Gastrocnemius medialis (tissue), 4 donors: ENCODE measurements around the gene RERE. TPM values are rescaled to one million over a fixed set of nuclear protein-coding genes. Genes with fewer than 3 reads are reported as not detected.
A peak's percentile ranks its signal among the peaks of the same experiment; 100 is the strongest.

Experiments
- ATAC-seq, 2 donors: fragments of 150-250 bp; one replicate each; pipeline ENCODE4 v1.9.1; 2016
- DNase-seq, 2 donors: peaks; one replicate each; pipeline ENCODE4 v3.0.0-alpha.2; 2019
- H3K27ac ChIP-seq, 4 donors: fragments of 200-600 bp; sonication (generic); 1 replicate in 1 of 4; 2 replicates in 3 of 4; pipeline ENCODE4 v1.5.1; 2016 to 2018; ENCODE audit warnings: mild to moderate bottlenecking in 2 of 4, moderate library complexity in 1 of 4
- H3K27me3 ChIP-seq, 3 donors: fragments of 200-600 bp; sonication (generic) in 2 of 3; 1 replicate in 1 of 3; 2 replicates in 2 of 3; pipeline versions ENCODE4 v1.5.1 to v1.6.0; 2016 to 2019; ENCODE audit warnings: mild to moderate bottlenecking in 1 of 3, moderate library complexity in 1 of 3
- H3K36me3 ChIP-seq, 2 donors: fragments of 200-600 bp; sonication (generic) in 1 of 2; one replicate each; pipeline ENCODE4 v1.5.1; 2017 to 2018
- H3K4me1 ChIP-seq, 2 donors: fragments of 200-600 bp; sonication (generic) in 1 of 2; one replicate each; pipeline ENCODE4 v1.5.1; 2016 to 2017; ENCODE audit warnings: mild to moderate bottlenecking in 2 of 2
- H3K4me3 ChIP-seq, 4 donors: fragments of 200-600 bp; sonication (generic) in 3 of 4; 1 replicate in 1 of 4; 2 replicates in 3 of 4; pipeline ENCODE4 v1.5.1; 2016 to 2019; ENCODE audit warnings: mild to moderate bottlenecking in 2 of 4
- H3K9me3 ChIP-seq, 3 donors: fragments of 200-600 bp; sonication (generic) in 2 of 3; 1 replicate in 1 of 3; 2 replicates in 2 of 3; pipeline ENCODE4 v1.5.1; 2016 to 2019
- POLR2A ChIP-seq, 2 donors: fragments of 450-650 bp; IDR thresholded peaks; one replicate each; pipeline ENCODE4 v1.6.1; 2017; ENCODE audit warnings: antibody characterized with exemption in 2 of 2, mild to moderate bottlenecking in 2 of 2, moderate library complexity in 2 of 2
- in situ Hi-C, 4 donors: fragments of 200-750 bp; cut with MboI; loops; one replicate each; pipeline versions ENCODE4 v1.15.0 to v1.8.0; 2017; ENCODE audit warnings: low sequenced_read_pairs in 4 of 4
- intact Hi-C: fragments of 100-400 bp; cut with DNase I; formaldehyde crosslinking; loops from one replicate; pipeline ENCODE4 v1.15.1; 2023; ENCODE audit warnings: low total_unique reads
- total RNA-seq, 4 donors: library from RNA; depleted of rRNA; stranded (reverse); fragments of >200 nt; gene quantifications; one replicate each; pipeline versions ENCODE4 v1.1.0 to v1.2.3, GENCODE V29; 2016
- TF ChIP-seq, protein P1 (sequence below), 5 experiments: fragments of 450-650 bp in 3 of 5; fragments of 200-600 bp in 2 of 5; sonication (generic) in 2 of 5; IDR thresholded peaks in 4 of 5; conservative IDR thresholded peaks in 1 of 5; 1 replicate in 4 of 5; 2 replicates in 1 of 5; pipeline ENCODE4 v1.5.1; 2016 to 2019; ENCODE audit warnings: antibody characterized with exemption in 5 of 5, mild to moderate bottlenecking in 3 of 5, moderate library complexity in 3 of 5

The RERE gene
- total RNA-seq, 4 donors from 2014 or later, result 60.8 to 106 (median 102) TPM

DNA sequence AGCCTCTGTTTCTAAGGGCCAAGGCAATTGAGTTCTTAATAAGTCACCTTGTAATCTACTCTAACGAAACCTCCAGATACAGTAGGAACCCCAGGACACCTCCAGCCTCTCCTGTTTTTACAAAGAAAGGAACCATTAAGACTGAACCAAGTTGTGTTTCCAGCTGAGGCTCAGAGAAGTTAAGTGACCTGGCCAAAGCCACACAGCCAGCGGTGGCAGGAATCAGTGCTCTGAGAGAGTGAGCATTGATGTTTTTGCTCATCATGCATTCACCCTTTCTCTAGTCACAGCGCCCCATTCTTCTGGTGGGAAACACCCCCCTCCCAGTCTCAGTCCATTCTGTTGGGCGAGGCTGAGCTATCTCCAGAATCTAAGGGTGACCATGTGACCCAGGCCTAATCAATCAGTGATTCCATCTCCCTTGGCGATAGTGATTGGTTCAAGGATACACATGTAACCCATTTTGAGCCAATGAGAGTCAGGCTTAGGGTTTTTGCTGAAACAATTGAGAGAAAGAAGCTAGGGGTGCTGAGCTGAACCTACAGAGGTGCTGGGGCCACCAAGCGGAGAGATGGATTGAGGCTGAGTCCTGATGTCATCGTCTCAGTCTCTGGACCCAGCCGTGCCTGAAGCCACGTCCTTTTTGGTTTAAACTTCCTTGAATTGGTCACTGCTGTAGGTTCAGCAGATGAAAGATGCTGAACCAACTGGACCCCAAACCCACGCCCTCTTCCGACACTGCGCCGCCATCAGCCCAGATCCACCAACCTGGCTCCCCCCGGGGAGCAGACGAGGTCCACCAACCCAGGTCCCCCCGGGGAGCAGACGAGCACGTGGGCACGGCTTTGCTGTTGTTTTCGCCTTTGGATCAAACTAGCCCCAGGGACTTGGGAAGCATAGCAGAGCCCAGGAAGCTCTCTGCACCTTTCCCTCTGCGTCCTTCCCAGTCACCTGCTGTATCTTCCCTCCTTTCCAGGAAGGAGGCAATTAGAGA, 28.0 kb upstream of the RERE start:
- Histone ChIP-seq H3K27ac (peak overlapping the region in 3 of 4 donors; percentile 50 to 82 (median 68)), H3K9me3 (no peaks in the 10 kb centered on the region), H3K36me3 (no peaks in the 10 kb centered on the region), H3K27me3 (no peaks in the 10 kb centered on the region), H3K4me1 (peaks cover 24 to 29% of the 10 kb centered on the region in 2 donors), H3K4me3 (no peak overlapping the region)
- intact Hi-C loops, result loop anchor here (5.0 kb wide), 1 partner anchor 113 kb away; no protein-coding TSS in a partner anchor
- TF ChIP-seq, protein P1, sequence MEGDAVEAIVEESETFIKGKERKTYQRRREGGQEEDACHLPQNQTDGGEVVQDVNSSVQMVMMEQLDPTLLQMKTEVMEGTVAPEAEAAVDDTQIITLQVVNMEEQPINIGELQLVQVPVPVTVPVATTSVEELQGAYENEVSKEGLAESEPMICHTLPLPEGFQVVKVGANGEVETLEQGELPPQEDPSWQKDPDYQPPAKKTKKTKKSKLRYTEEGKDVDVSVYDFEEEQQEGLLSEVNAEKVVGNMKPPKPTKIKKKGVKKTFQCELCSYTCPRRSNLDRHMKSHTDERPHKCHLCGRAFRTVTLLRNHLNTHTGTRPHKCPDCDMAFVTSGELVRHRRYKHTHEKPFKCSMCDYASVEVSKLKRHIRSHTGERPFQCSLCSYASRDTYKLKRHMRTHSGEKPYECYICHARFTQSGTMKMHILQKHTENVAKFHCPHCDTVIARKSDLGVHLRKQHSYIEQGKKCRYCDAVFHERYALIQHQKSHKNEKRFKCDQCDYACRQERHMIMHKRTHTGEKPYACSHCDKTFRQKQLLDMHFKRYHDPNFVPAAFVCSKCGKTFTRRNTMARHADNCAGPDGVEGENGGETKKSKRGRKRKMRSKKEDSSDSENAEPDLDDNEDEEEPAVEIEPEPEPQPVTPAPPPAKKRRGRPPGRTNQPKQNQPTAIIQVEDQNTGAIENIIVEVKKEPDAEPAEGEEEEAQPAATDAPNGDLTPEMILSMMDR (IDR thresholded peaks at IDR 0.05 in 4 of 5, conservative IDR thresholded peaks at IDR 0.05 in 1 of 5), result no peak
- TF ChIP-seq POLR2A (IDR thresholded peaks at IDR 0.05), result no peak
- DNase-seq (no peak), ATAC-seq (no peak)
- in situ Hi-C loops, result loop anchor here in 1 of 4 donors (25.0 kb wide), 1 partner anchor 133 kb away; no protein-coding TSS in a partner anchor

DNA sequence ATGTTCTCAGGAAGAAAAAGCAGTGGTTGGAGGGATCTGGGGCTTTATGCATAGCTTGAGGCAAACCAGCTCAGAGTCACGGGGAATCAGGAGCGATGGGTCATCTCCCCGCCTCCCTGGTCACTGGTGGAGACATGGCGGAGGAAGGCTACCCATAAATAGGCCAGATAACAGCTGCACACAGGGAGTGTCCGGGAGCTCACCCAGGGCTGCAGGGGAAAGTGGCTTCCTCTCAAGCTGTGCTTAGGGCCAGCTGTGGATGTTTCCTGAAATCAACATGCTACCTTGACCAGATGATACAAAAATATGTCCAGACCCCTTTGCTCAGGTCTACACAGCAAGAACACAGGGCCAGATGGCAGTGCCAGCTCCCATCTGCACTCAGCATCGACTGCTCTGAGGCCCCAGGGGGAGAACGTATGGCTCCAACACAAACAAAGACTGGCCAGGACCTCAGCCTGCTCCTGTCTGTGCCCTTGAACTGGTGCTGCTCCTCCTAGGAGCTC, 27.1 kb upstream of the RERE start:
- no peak overlapping the region for H3K4me3 ChIP-seq
- in situ Hi-C loops (loop anchor here in 1 of 4 donors (25.0 kb wide), 1 partner anchor 132 kb away; no protein-coding TSS in a partner anchor), intact Hi-C loops (loop anchor here (5.0 kb wide), 1 partner anchor 112 kb away; no protein-coding TSS in a partner anchor)
- ATAC-seq (peak; percentile 66 to 72), DNase-seq (peak; percentile 70 to 83)
- peaks cover 24 to 29% of the 10 kb centered on the region in 2 donors for H3K4me1 ChIP-seq
- H3K27me3 ChIP-seq, result no peaks in the 10 kb centered on the region
- H3K36me3 ChIP-seq, result no peaks in the 10 kb centered on the region
- H3K9me3 ChIP-seq, result no peaks in the 10 kb centered on the region
- TF ChIP-seq, protein P1 (IDR thresholded peaks at IDR 0.05 in 4 of 5, conservative IDR thresholded peaks at IDR 0.05 in 1 of 5), result no peak
- TF ChIP-seq POLR2A (IDR thresholded peaks at IDR 0.05), result peak; percentile 39 to 49
- peak overlapping the region; percentile 50 to 82 (median 70) for H3K27ac ChIP-seq

DNA sequence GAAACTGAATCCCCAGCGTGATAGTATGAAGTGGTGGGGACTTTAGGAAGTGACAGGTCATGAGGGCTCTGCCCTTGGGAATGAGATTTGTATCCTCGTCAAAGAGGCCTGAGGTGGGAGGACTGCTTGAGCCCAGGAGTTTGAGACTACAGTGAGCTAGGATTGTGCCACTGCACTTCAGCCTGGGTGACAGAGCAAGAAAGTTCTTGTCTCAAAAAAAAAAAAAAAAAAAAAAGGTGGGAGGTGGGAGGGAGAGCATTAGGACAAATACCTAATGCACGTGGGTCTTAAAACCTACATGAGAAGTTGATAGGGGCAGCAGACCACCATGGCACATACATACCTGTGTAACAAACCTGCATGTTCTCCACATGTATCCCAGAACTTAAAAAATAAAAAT, 24.0 kb upstream of the RERE start:
- intact Hi-C loops, result no loop called here
- DNase-seq, result no peak
- Histone ChIP-seq H3K4me1 (peaks cover 13 to 14% of the 10 kb centered on the region in 2 donors), H3K27ac (no peak overlapping the region), H3K9me3 (no peaks in the 10 kb centered on the region), H3K4me3 (no peak overlapping the region), H3K27me3 (no peaks in the 10 kb centered on the region), H3K36me3 (no peaks in the 10 kb centered on the region)
- TF ChIP-seq POLR2A (IDR thresholded peaks at IDR 0.05), result no peak
- TF ChIP-seq, protein P1 (IDR thresholded peaks at IDR 0.05 in 4 of 5, conservative IDR thresholded peaks at IDR 0.05 in 1 of 5), result no peak
- in situ Hi-C loops, result loop anchor here in 1 of 4 donors (25.0 kb wide), 1 partner anchor 129 kb away; no protein-coding TSS in a partner anchor
- ATAC-seq, result no peak

DNA sequence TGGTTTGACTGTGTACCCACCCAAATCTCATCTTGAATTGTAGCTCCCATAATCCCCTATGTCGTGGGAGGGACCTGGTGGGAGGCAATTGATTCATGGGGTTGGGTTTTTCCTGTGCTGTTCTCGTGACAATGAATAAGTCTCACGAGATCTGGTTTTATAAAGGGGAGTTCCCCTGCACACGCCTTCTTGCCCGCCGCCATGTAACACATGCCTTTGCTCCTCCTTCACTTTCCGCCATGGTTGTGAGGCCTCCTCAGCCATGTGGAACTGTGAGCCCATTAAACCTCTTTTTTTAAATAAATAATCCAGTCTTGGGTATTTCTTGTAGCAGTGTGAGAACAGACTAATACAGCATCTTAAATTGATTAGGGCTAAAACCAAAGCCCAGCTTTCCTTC, 22.6 kb upstream of the RERE start:
- TF ChIP-seq, protein P1 (IDR thresholded peaks at IDR 0.05 in 4 of 5, conservative IDR thresholded peaks at IDR 0.05 in 1 of 5), result no peak
- TF ChIP-seq POLR2A (IDR thresholded peaks at IDR 0.05), result no peak
- in situ Hi-C loops (loop anchor here in 1 of 4 donors (25.0 kb wide), 1 partner anchor 128 kb away; no protein-coding TSS in a partner anchor), intact Hi-C loops (no loop called here)
- no peaks in the 10 kb centered on the region for H3K27me3 ChIP-seq
- H3K27ac ChIP-seq, result no peak overlapping the region
- ATAC-seq (no peak), DNase-seq (no peak)
- no peaks in the 10 kb centered on the region for H3K36me3 ChIP-seq
- no peak overlapping the region for H3K4me3 ChIP-seq
- H3K4me1 ChIP-seq, result peaks cover 9 to 10% of the 10 kb centered on the region in 2 donors
- no peaks in the 10 kb centered on the region for H3K9me3 ChIP-seq
